Ishikawa (cell line): ENCODE results near the gene SERPINA10.

ENCODE experiments used
- CEBPB ChIP-seq: IDR thresholded peaks from 2 replicates; pipeline ENCODE4 v1.6.1; 2012
- CREB1 ChIP-seq: IDR thresholded peaks from 2 replicates; pipeline ENCODE4 v1.6.1; 2012; ENCODE audit warnings: low read depth
- EGR1 ChIP-seq: IDR thresholded peaks from 2 replicates; pipeline ENCODE4 v1.6.1; 2012
- EP300 ChIP-seq: IDR thresholded peaks from 2 replicates; pipeline ENCODE4 v1.6.1; 2012; ENCODE audit warnings: borderline replicate concordance
- FOXM1 ChIP-seq: IDR thresholded peaks from 2 replicates; pipeline ENCODE4 v1.6.1; 2012; ENCODE audit warnings: low read depth, borderline replicate concordance
- MAX ChIP-seq: IDR thresholded peaks from 2 replicates; pipeline ENCODE4 v1.6.1; 2012
- NFIC ChIP-seq: IDR thresholded peaks from 2 replicates; pipeline ENCODE4 v1.6.1; 2012
- RAD21 ChIP-seq: IDR thresholded peaks from 2 replicates; pipeline ENCODE4 v1.6.1; 2012; ENCODE audit warnings: low read depth
- REST ChIP-seq: IDR thresholded peaks from 2 replicates; pipeline ENCODE4 v1.6.1; 2012; ENCODE audit warnings: low read depth, mild to moderate bottlenecking
- TAF1 ChIP-seq: IDR thresholded peaks from 2 replicates; pipeline ENCODE4 v1.6.1; 2012; ENCODE audit warnings: low read depth, mild to moderate bottlenecking
- TCF12 ChIP-seq: IDR thresholded peaks from 2 replicates; pipeline ENCODE4 v1.6.1; 2012; ENCODE audit warnings: low read depth
- TEAD4 ChIP-seq: IDR thresholded peaks from 2 replicates; pipeline ENCODE4 v1.6.1; 2012
- USF1 ChIP-seq: IDR thresholded peaks from 2 replicates; pipeline ENCODE4 v1.6.1; 2012
- YY1 ChIP-seq: IDR thresholded peaks from 2 replicates; pipeline ENCODE4 v1.6.1; 2012; ENCODE audit warnings: low read depth
- ZBTB7A ChIP-seq: IDR thresholded peaks from 2 replicates; pipeline ENCODE4 v1.6.1; 2012; ENCODE audit warnings: low read depth

The SERPINA10 gene

GRCh38 chr14:94316692-94317091 is 23.6 kb upstream of the SERPINA10 start:
- TF ChIP-seq ZBTB7A (no peak), USF1 (no peak), TEAD4 (no peak), TCF12 (no peak), REST (no peak), RAD21 (no peak)

GRCh38 chr14:94314890-94315289 is 21.8 kb upstream of the SERPINA10 start:
- TF ChIP-seq CEBPB = no peak

- TF ChIP-seq NFIC (no peak), EGR1 (no peak), CEBPB (no peak), TEAD4 (no peak), CREB1 (no peak)
Measured at GRCh38 chr14:94313991-94314655, 21.1 kb upstream of the SERPINA10 start.

- TF ChIP-seq REST = no peak
- TF ChIP-seq FOXM1 = no peak
- no peak for TF ChIP-seq CREB1
- no peak for TF ChIP-seq NFIC
- TF ChIP-seq EGR1 = no peak
- TF ChIP-seq USF1 = no peak
- TF ChIP-seq CEBPB = no peak
- no peak for TF ChIP-seq ZBTB7A
- TF ChIP-seq TEAD4 = no peak
- no peak for TF ChIP-seq EP300
- TF ChIP-seq TAF1 = no peak
- TF ChIP-seq RAD21 = no peak
- TF ChIP-seq YY1 = no peak
- TF ChIP-seq TCF12 = no peak
- no peak for TF ChIP-seq MAX
Measured at GRCh38 chr14:94312481-94313246, 19.6 kb upstream of the SERPINA10 start.

GRCh38 chr14:94310248-94310647 is 17.2 kb upstream of the SERPINA10 start:
- TF ChIP-seq EGR1 = no peak
- no peak for TF ChIP-seq NFIC
- no peak for TF ChIP-seq CREB1

- no peak for TF ChIP-seq TCF12
- TF ChIP-seq NFIC = no peak
- no peak for TF ChIP-seq FOXM1
- no peak for TF ChIP-seq USF1
- no peak for TF ChIP-seq MAX
- no peak for TF ChIP-seq CREB1
- no peak for TF ChIP-seq EP300
- TF ChIP-seq EGR1 = no peak
Measured at GRCh38 chr14:94309721-94310120, 16.7 kb upstream of the SERPINA10 start.
